ENCODE data around the gene PDCL3.

Gene PDCL3

GRCh38 chr2:100556746-100557145 lies 6.0 kb upstream of the PDCL3 start:
- DNase-seq (ENCODE audit: low read depth), result no peak
- no peak overlapping the region for H3K4me3 ChIP-seq (ENCODE audit: low read length)
- TF ChIP-seq, protein P1, sequence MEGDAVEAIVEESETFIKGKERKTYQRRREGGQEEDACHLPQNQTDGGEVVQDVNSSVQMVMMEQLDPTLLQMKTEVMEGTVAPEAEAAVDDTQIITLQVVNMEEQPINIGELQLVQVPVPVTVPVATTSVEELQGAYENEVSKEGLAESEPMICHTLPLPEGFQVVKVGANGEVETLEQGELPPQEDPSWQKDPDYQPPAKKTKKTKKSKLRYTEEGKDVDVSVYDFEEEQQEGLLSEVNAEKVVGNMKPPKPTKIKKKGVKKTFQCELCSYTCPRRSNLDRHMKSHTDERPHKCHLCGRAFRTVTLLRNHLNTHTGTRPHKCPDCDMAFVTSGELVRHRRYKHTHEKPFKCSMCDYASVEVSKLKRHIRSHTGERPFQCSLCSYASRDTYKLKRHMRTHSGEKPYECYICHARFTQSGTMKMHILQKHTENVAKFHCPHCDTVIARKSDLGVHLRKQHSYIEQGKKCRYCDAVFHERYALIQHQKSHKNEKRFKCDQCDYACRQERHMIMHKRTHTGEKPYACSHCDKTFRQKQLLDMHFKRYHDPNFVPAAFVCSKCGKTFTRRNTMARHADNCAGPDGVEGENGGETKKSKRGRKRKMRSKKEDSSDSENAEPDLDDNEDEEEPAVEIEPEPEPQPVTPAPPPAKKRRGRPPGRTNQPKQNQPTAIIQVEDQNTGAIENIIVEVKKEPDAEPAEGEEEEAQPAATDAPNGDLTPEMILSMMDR (conservative IDR thresholded peaks at IDR 0.05; ENCODE audit: low read length), result no peak

DNA sequence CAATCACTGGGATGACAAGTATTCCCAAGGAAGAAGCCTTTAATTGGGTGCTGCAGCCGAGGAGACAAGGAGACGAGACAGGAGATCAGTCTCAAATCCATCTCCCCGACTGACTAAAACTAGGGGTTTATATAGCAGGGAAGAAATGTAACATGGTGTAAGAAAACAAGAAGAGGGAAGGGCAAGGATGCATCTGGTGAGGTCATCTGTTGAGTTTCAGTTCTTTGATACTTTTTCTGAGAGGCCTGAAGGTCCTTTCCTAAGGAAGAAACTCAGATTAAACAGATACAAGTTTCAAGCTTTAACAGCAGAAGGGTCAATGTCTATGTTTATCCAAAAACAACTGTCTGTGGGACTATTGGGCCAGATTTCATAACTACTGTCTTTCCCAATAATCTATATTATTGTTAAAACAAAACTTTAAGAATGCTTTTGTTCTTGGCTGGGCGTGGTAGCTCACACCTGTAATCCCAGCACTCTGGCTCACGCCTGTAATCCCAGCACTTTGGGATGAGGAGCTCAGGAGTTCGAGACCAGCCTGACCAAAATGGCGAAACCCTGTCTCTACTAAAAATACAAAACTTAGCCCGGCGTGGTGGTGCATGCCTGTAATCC lies 2.5 kb upstream of the PDCL3 start:
- no peak overlapping the region for H3K4me3 ChIP-seq (ENCODE audit: low read length)
- TF ChIP-seq, protein P1 (conservative IDR thresholded peaks at IDR 0.05; ENCODE audit: low read length), result no peak
- no peak for DNase-seq (ENCODE audit: low read depth)

DNA sequence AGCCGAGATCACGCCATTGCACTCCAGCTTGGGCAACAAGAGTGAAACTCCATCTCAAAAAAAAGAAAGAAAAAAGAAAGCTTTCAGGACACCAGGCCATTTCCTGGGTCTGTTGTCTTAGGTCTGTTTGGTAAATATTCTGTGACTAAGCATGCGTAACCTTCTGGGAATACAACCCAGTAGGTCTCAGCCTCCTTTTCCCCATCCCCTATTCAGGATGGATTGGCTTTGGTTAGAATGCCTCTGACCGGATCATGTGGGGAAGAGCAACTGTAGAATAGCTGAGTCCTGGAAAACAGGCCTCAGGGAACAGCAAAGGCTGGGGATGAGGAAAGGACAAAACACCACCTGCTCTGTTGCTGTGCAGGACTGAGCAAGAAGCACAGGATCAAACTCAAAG lies 1.6 kb upstream of the PDCL3 start:
- no peak for DNase-seq (ENCODE audit: low read depth)
- H3K4me3 ChIP-seq (ENCODE audit: low read length), result no peak overlapping the region
- TF ChIP-seq, protein P1 (conservative IDR thresholded peaks at IDR 0.05; ENCODE audit: low read length), result no peak

- TF ChIP-seq, protein P1 (conservative IDR thresholded peaks at IDR 0.05; ENCODE audit: low read length), result no peak
- no peak for DNase-seq (ENCODE audit: low read depth)
Measured at GRCh38 chr2:100563407-100564247, 834 bp downstream of the PDCL3 start.

DNA sequence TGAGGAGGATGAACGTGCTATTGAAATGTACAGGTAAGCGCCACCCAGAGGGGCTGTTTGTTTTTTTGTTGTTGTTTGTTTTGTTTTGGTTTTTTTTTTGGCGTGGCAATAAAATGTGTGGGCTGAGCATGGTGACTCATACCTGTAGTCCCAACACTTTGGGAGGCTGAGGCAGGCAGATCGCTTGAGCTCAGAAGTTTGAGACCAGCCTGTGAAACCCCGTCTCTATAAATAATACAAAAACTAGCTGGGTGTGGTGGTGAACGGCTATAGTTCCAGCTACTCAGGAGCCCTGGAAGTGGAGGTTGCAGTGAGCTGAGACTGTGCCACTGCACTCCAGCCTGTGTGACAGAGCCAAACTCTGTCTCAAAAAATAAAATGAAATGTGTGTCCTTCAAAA lies 6.2 kb downstream of the PDCL3 start:
- no peak overlapping the region for H3K4me3 ChIP-seq (ENCODE audit: low read length)
- DNase-seq (ENCODE audit: low read depth), result no peak
- TF ChIP-seq, protein P1 (conservative IDR thresholded peaks at IDR 0.05; ENCODE audit: low read length), result no peak

More at GRCh38 chr2:100563407-100564247, 834 bp downstream of the PDCL3 start:
- peak overlapping the region; percentile 96 for H3K4me3 ChIP-seq (ENCODE audit: low read length)

- TF ChIP-seq, protein P1 (conservative IDR thresholded peaks at IDR 0.05; ENCODE audit: low read length), result no peak
- no peak overlapping the region for H3K4me3 ChIP-seq (ENCODE audit: low read length)
- DNase-seq (ENCODE audit: low read depth), result no peak
Measured at GRCh38 chr2:100571668-100572067, 8.9 kb downstream of the PDCL3 start.

DNA sequence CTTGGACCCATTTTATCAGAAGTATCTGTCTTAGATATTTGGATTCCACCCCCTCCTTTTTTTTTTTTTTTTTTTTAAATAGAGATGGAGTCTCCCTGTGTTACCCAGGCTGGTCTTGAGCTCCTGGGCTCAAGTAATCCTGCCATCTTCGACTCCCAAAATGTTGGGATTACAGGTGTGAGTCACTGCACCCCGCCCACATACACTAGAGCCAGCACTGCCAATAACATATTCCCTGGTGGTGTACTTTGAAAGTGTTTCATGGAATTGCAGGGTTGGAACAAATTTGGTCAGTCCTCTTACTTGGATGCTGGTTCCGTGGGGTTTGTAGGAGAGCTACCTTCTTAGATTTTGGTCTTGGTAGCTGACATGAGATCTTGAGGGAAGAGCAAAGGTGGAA lies 15.0 kb downstream of the PDCL3 start:
- TF ChIP-seq, protein P1 (conservative IDR thresholded peaks at IDR 0.05; ENCODE audit: low read length), result no peak
- no peak for DNase-seq (ENCODE audit: low read depth)

More for the DNA sequence above, 15.0 kb downstream of the PDCL3 start:
- no peak overlapping the region for H3K4me3 ChIP-seq (ENCODE audit: low read length)
